Endothelial cell of umbilical vein (primary cell): ENCODE data around the gene AIRE. TPM values are rescaled to one million over a fixed set of nuclear protein-coding genes. Genes with fewer than 3 reads are reported as not detected.

Experiments
- BruUV-seq: library from RNA; stranded (reverse); fragments of 400-500 nt; replicated peaks from 2 replicates; lab custom pipeline; 2021; lab: Mats Ljungman, UMichigan
- CTCF ChIA-PET: fragments of 300-600, 350-600 bp; sonication (Branson Sonifier 250); formaldehyde crosslinking; loops from one replicate; lab custom pipeline; 2021; ENCODE audit warnings: antibody characterized with exemption, inconsistent platforms; lab: Charles Lee
- POLR2A ChIA-PET: fragments of 300-600, 350-600 bp; sonication (Branson Sonifier 250); formaldehyde crosslinking; loops from one replicate; lab custom pipeline; 2021; ENCODE audit warnings: antibody characterized with exemption, inconsistent platforms; lab: Charles Lee
- DNase-seq: peaks from one replicate; pipeline ENCODE4 v3.0.0-alpha.2; 2011; ENCODE audit warnings: low read depth, low spot score
- FAIRE-seq: peaks from 2 replicates; lab custom pipeline; 2011; peaks lifted over from hg19 to GRCh38; lab: Jason Lieb, UNC
- H2AFZ ChIP-seq: 2 replicates; pipeline ENCODE4 v1.6.0; 2012; ENCODE audit warnings: low read depth, low read length, control low read depth, inconsistent platforms
- H3K27ac ChIP-seq: 2 replicates; pipeline ENCODE4 v1.5.1; 2011; ENCODE audit warnings: low read depth, mild to moderate bottlenecking, control low read depth, low read length, moderate library complexity; ENCODE audit not compliant: insufficient read depth
- H3K27me3 ChIP-seq, 2 experiments: 2 replicates each; pipeline versions ENCODE4 v1.6.0 to v1.6.1; 2011; ENCODE audit warnings: low read length in 2 of 2, mixed read lengths in 1 of 2; ENCODE audit not compliant: control insufficient read depth in 2 of 2, insufficient read depth in 2 of 2
- H3K36me3 ChIP-seq, 2 experiments: 2 replicates in 1 of 2; 3 replicates in 1 of 2; pipeline ENCODE4 v1.5.1; 2011; ENCODE audit warnings: low read length in 2 of 2, mild to moderate bottlenecking in 1 of 2, moderate library complexity in 1 of 2; ENCODE audit not compliant: control insufficient read depth in 2 of 2, insufficient read depth in 2 of 2; ENCODE audit errors: extremely low read depth in 1 of 2
- H3K4me1 ChIP-seq: 3 replicates; pipeline ENCODE4 v1.5.1; 2011; ENCODE audit warnings: mild to moderate bottlenecking, low read length; ENCODE audit not compliant: control insufficient read depth, insufficient read depth; ENCODE audit errors: extremely low read depth
- H3K4me2 ChIP-seq: 2 replicates; pipeline ENCODE4 v1.6.1; 2011; ENCODE audit warnings: low read length, control low read depth, mixed read lengths; ENCODE audit not compliant: insufficient read depth
- H3K4me3 ChIP-seq, 3 experiments: fragments of 200-600 bp in 1 of 3; sonication (generic), shearing (Covaris generic) in 1 of 3; replicated peaks in 1 of 3; 2 replicates each; pipeline ENCODE4 v1.5.1; 2011 to 2016; ENCODE audit warnings: control low read depth in 3 of 3, low read length in 3 of 3, mild to moderate bottlenecking in 2 of 3, inconsistent platforms in 1 of 3, low read depth in 1 of 3, moderate library complexity in 1 of 3; ENCODE audit not compliant: insufficient read depth in 1 of 3
- H3K79me2 ChIP-seq: 2 replicates; pipeline ENCODE4 v1.6.0; 2012; ENCODE audit warnings: low read length, inconsistent platforms; ENCODE audit not compliant: control insufficient read depth, insufficient read depth
- H3K9ac ChIP-seq: replicated peaks from 2 replicates; pipeline ENCODE3; 2011; ENCODE audit warnings: low read length, control low read depth; ENCODE audit not compliant: insufficient read depth; ENCODE audit errors: extremely low read depth
- H3K9me1 ChIP-seq: replicated peaks from 3 replicates; pipeline ENCODE4 v1.6.0; 2011; ENCODE audit warnings: mild to moderate bottlenecking, low read length; ENCODE audit not compliant: control insufficient read depth, insufficient read depth; ENCODE audit errors: extremely low read depth
- H3K9me3 ChIP-seq: replicated peaks from 2 replicates; pipeline ENCODE4 v1.5.1; 2012; ENCODE audit warnings: low read length, inconsistent platforms; ENCODE audit not compliant: control insufficient read depth, insufficient read depth
- H4K20me1 ChIP-seq: replicated peaks from 2 replicates; pipeline ENCODE3; 2011; ENCODE audit warnings: mild to moderate bottlenecking, low read length; ENCODE audit not compliant: control insufficient read depth, insufficient read depth; ENCODE audit errors: extremely low read depth
- CTCF ChIP-seq, 2 donors: IDR thresholded peaks; 1 replicate in 1 of 2; 2 replicates in 1 of 2; pipeline ENCODE4 v1.5.1; 2011; ENCODE audit warnings: low read length in 2 of 2, mild to moderate bottlenecking in 2 of 2, moderate library complexity in 2 of 2, control low read depth in 1 of 2, inconsistent platforms in 1 of 2, low read depth in 1 of 2; ENCODE audit not compliant: insufficient read depth in 1 of 2; ENCODE audit errors: extremely low read depth in 1 of 2
- EZH2 ChIP-seq: IDR thresholded peaks from 2 replicates; pipeline ENCODE4 v1.6.1; 2012; ENCODE audit warnings: borderline replicate concordance, low read depth, mild to moderate bottlenecking, moderate library complexity, low read length, inconsistent platforms; ENCODE audit not compliant: severe bottlenecking
- FOS ChIP-seq: IDR thresholded peaks from 2 replicates; pipeline ENCODE4 v1.6.1; 2011; ENCODE audit warnings: mild to moderate bottlenecking, low read length, moderate library complexity, borderline replicate concordance; ENCODE audit not compliant: insufficient read depth
- GATA2 ChIP-seq: IDR thresholded peaks from 2 replicates; pipeline ENCODE4 v1.7.0; 2011; ENCODE audit warnings: low read depth, mild to moderate bottlenecking, moderate library complexity, mixed read lengths, low read length; ENCODE audit not compliant: insufficient read length, insufficient read depth
- JUN ChIP-seq: IDR thresholded peaks from 2 replicates; pipeline ENCODE4 v1.6.1; 2011; ENCODE audit warnings: borderline replicate concordance, low read depth; ENCODE audit not compliant: insufficient read length, insufficient read depth
- MAX ChIP-seq: IDR thresholded peaks from 2 replicates; pipeline ENCODE4 v1.6.1; 2011; ENCODE audit not compliant: insufficient read depth, insufficient read length
- MYC ChIP-seq: IDR thresholded peaks from one replicate; pipeline ENCODE4 v1.6.1; 2011; ENCODE audit warnings: mild to moderate bottlenecking, low read depth, low read length
- POLR2A ChIP-seq: IDR thresholded peaks from 2 replicates; pipeline ENCODE4 v1.6.1; 2012; ENCODE audit warnings: low read depth, mild to moderate bottlenecking, control low read depth, low read length
- POLR2AphosphoS5 ChIP-seq: IDR thresholded peaks from 2 replicates; pipeline ENCODE4 v1.6.1; 2012; ENCODE audit warnings: low read depth, mild to moderate bottlenecking, control low read depth, low read length, moderate library complexity; ENCODE audit not compliant: insufficient read depth
- dilution Hi-C: fragments of 300-500 bp; cut with MboI; formaldehyde crosslinking; loops from one replicate; pipeline ENCODE4 v1.15.0; 2019; ENCODE audit warnings: low sequenced_read_pairs; ENCODE audit not compliant: extremely low pct_ligation_motif_present
- intact Hi-C: fragments of 100-400 bp; cut with micrococcal nuclease; formaldehyde crosslinking; loops from one replicate; pipeline ENCODE4 v1.10.0; 2022
- polyA plus RNA-seq, 4 experiments: library from polyadenylated mRNA; depleted of rRNA in 3 of 4; stranded (reverse) in 3 of 4; unstranded in 1 of 4; fragments of >200 nt; gene quantifications; 2 replicates each; pipeline versions ENCODE4 v1.2.1 to v1.2.3, GENCODE V29; 2011 to 2012; ENCODE audit warnings: missing spikeins in 1 of 4
- total RNA-seq: library from RNA; stranded (reverse); gene quantifications from 2 replicates; pipeline ENCODE4 v1.2.3, GENCODE V29; 2021

Gene AIRE
- total and polyA plus RNA-seq, 2 donors (not counting 3 experiments of a cell fraction or from before 2014, with no cell fraction given), result 0.04 to 0.11 TPM

- BruUV-seq, result no TSS peak
- no peaks in the 10 kb centered on the region for H3K79me2 ChIP-seq
- POLR2A ChIA-PET, result no interaction called here
- dilution Hi-C loops (no loop called here), intact Hi-C loops (loop anchor here (10.0 kb wide), 1 partner anchor 109 kb away; the partner anchor contains the start of gene LRRC3)
- peaks cover 2 to 10% of the 10 kb centered on the region in 2 experiments for H3K27me3 ChIP-seq
- no peaks in the 10 kb centered on the region for H3K4me1 ChIP-seq
- H4K20me1 ChIP-seq, result no peaks in the 10 kb centered on the region
- H3K4me3 ChIP-seq, result no peak overlapping the region
- TF ChIP-seq POLR2AphosphoS5 (no peak), POLR2A (no peak), GATA2 (no peak), EZH2 (no peak)
- H3K36me3 ChIP-seq, result no peaks in the 10 kb centered on the region
- DNase-seq (no peak), FAIRE-seq (no peak)
- CTCF ChIA-PET, result no interaction called here
- H3K4me2 ChIP-seq, result no peak overlapping the region
- H3K9ac ChIP-seq, result no peak overlapping the region
- H3K9me3 ChIP-seq, result no peaks in the 10 kb centered on the region
- no peak overlapping the region for H2AFZ ChIP-seq
- H3K9me1 ChIP-seq, result no peaks in the 10 kb centered on the region
- no peak overlapping the region for H3K27ac ChIP-seq
Observed at GRCh38 chr21:44345495-44345894, 59.8 kb downstream of the AIRE start.

- TF ChIP-seq EZH2 (no peak), JUN (no peak), POLR2A (no peak), CTCF (IDR thresholded peaks at IDR 0.05; ENCODE audit: extremely low read depth in 1 of 2, insufficient read depth in 1 of 2, low read depth in 1 of 2, low read length in 2 of 2) (no peak), POLR2AphosphoS5 (no peak), FOS (no peak), MYC (no peak), MAX (no peak), GATA2 (no peak)
- Histone ChIP-seq H3K27me3 (peaks cover 7 to 18% of the 10 kb centered on the region in 2 experiments), H3K4me2 (no peak overlapping the region), H3K36me3 (no peaks in the 10 kb centered on the region), H3K79me2 (no peaks in the 10 kb centered on the region), H3K9me1 (no peaks in the 10 kb centered on the region), H2AFZ (no peak overlapping the region), H4K20me1 (no peaks in the 10 kb centered on the region), H3K4me1 (no peaks in the 10 kb centered on the region), H3K4me3 (no peak overlapping the region), H3K9me3 (no peaks in the 10 kb centered on the region), H3K9ac (no peak overlapping the region), H3K27ac (no peak overlapping the region)
- intact Hi-C loops, result loop anchor here (10.0 kb wide), 1 partner anchor 107 kb away; the partner anchor contains the start of gene LRRC3
- ChIA-PET CTCF (no interaction called here), POLR2A (no interaction called here)
- FAIRE-seq (no peak), DNase-seq (no peak)
- dilution Hi-C loops, result no loop called here
- BruUV-seq, result no TSS peak
Observed at GRCh38 chr21:44347911-44348451, 62.3 kb downstream of the AIRE start.
